Myocyte (in vitro differentiated cells): Measurements from ENCODE around the gene TMEM234. TPM values are rescaled to one million over a fixed set of nuclear protein-coding genes. Genes with fewer than 3 reads are reported as not detected.

ENCODE experiments used
- DNase-seq: peaks from one replicate; pipeline ENCODE4 v3.0.0-alpha.2; 2012; ENCODE audit warnings: low read depth
- total RNA-seq: library from RNA; depleted of rRNA; stranded (reverse); fragments of >200 nt; gene quantifications from 2 replicates; pipeline ENCODE4 v1.2.3, GENCODE V29; 2014

TMEM234 gene
- total RNA-seq, 1 donor from 2014 or later = 10.1 TPM

DNA sequence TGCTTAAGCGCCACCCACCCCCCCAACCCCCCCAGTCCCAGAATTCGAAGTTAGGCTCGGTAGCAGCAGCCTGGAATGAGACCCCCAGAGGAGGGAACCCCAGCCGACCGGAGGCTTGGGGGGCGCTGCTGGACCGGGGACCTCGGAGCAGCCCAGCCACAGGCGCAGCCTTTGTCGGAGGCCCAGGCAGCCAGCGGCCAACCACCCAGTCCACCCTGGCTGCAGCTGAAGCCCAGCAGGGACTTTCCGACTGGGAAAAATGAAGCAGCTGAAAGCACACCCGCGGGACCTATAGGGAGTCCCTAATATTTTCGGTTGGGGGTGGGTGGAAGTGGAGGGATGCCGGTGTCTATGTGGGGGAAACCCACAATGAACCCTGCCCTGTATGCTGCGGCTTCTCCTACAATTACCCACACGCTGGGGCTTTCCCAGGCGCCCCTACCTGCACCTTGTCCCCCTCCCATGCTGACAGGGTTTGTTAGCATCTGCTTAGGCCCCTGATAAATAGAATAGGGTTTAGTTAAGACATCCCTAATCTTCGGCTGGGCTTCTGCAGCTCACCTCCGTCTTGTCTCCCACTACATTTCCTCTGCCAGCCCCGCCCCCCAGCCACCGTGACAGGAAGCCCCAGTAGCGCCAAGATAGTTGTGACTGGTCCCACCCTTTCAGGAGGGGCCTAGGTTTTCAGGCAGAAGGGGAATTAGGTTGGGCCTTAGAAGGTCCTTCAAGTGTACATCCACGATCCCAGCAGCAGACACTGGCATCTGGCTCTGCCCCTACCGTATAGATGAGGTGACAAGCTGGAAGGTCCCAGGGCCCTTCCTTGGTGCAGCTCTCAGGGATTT, 20.9 kb downstream of the TMEM234 start:
- DNase-seq = peak; percentile 67

DNA sequence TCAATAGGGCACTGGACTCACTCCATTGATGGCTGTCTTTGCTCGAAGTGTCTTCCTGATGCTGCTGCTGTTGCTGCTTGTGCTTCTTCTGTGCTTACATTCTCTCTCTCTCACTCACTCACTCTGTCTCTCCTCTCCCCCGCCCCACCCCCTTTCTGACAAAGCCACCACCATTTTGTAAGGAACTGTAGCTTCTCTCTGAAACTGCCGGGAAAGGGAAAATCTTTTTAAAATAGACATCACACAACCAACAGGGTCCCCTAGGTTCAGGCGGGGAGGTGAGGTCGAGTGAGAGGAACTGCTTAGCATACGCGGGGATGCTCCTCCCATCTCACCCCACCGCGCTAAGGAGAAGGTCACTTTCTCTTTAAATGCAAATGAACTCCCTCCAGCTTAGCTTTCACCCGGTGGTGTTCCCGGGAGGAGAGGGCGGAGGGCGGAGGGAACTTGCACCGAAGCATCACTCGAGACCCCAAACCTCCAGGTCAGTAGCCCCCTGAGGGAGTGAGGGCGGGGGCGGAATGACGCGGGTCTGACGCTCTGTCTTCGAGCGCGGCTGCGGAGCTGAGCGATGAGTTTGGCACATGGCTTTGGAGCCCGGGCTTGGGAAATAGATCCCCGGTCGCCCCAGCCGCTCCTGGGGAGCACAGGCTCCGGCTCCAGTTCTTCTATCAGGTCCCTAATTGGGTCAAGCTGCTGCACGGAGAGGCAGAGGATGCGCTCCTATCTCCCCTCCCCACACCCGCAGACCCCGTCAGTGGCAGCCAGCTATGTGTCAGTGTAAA, 21.7 kb downstream of the TMEM234 start, which contains the start of gene CCDC28B:
CCDC28B (plus strand) TSS at position 370 of the 785 bp plus-strand sequence. CDS start 1,341 bp downstream, outside the sequence.
- peak; percentile 73 for DNase-seq

DNA sequence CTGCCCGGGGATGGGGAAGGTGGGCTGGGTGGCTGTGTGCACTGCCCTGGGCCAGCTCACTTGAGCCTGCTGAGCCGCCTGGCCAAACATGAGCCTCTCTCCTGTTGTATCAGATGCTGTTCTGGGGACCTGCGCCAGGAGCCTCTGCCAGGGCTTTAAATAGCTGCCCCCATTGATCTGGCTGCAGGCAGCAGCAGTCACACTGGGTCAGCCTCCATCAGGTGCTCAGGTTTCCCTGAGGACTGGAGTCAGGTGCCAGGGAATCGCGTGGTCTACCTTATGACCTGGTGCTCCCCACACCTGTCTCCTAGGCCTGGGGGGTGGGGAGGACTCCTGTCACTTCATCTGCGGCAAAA, 22.5 kb downstream of the TMEM234 start:
- peak; percentile 80 for DNase-seq

DNA sequence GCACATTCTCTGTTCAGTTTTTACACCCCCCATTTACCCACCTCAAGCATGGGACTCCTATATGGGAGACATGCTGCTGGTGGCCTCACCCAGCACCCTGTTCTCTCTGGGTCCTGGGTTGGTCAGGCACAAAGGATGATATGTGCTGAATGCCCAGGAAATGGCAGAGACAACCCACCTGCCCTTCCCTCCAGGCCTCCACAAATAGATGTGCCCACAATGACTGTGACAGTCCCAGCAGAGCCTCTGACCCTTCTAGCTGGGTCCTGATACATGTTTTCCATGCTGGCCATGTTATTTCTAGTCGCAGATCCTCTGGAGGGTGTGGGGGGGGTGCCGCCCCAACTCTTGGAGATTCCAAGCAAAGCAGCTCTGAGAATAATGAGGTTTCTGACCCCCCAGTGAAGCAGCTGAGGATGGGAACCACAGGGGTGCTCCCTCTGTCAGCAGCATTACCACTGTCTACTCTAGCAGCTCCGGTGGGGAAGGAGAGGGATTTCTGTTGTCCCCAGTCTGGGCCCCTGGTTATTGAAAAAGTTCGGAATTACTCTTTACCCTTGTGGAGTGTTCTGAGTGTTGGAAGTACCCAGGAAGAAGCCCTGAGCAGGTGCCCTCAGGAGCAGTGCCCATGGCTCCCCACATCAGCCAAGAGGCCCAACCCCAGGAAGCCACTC, 23.0 kb downstream of the TMEM234 start:
- DNase-seq = peak; percentile 62

DNA sequence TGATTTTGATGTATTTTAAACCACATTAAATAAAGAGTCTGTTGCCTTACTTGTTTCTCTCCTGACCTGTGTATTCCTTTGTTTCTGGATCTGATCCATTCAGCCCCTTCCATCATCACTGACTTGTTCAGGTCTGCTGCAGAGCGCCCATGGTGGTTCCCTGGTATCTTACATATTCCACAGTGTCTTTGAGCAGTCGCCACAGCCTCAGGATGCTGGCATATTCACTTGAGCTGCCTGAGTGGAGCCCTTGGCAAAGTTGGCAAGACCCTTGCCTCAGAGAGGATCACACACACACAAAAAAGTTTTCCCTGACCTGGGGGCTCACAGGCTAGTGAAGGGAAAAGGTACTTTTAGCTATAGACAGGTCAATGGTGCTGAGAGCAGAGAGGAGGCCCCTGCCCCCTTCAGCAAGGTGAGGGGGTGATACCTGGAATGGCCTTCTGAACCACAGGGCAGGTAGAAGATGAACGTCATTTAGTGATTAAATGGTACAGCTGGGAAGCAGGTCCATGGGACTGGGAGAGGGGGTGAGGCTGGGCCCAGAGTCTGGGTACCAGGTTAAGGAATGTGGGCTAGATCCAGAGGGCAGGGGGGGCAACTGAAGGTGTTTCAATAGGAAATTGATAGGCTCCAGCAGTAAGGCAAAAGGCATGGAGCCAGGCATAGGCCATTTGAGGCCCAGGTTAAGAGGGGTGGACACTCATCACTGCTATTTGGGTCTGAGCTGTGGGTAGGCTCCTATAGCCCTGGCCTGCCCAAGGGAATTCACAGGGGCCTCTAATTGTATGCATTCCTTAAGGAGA, 23.7 kb downstream of the TMEM234 start:
- no peak for DNase-seq

DNA sequence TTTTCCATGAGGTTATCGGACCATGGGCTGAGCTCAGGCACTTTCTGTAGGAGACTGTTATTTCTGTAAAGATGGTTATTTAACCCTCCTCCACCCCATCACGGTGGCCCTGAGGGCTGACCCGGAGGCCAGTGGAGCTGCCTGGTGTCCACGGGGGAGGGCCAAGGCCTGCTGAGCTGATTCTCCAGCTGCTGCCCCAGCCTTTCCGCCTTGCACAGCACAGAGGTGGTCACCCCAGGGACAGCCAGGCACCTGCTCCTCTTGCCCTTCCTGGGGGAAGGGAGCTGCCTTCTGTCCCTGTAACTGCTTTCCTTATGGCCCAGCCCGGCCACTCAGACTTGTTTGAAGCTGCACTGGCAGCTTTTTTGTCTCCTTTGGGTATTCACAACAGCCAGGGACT, 24.3 kb downstream of the TMEM234 start:
- peak; percentile 86 for DNase-seq

DNA sequence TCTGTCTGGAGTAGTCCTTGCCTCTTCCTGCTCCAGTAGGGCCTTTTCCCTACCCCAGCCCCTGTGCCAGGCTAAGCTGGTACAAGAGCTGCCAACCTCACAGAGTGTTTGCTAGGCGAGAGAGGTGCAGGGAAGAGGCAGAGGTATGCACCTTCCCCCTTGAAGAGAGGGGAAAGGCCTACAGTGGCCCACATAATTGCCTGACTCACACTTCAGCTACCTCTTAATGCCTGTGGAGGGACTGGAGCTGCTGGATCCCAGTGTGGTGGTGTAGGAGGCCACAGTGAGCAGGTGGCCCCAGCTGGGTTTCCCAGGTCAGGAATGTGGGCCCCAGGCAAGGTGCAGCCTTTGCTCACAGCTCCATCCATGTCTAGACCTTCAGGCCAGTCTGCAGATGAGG, 25.1 kb downstream of the TMEM234 start:
- peak; percentile 37 for DNase-seq

DNA sequence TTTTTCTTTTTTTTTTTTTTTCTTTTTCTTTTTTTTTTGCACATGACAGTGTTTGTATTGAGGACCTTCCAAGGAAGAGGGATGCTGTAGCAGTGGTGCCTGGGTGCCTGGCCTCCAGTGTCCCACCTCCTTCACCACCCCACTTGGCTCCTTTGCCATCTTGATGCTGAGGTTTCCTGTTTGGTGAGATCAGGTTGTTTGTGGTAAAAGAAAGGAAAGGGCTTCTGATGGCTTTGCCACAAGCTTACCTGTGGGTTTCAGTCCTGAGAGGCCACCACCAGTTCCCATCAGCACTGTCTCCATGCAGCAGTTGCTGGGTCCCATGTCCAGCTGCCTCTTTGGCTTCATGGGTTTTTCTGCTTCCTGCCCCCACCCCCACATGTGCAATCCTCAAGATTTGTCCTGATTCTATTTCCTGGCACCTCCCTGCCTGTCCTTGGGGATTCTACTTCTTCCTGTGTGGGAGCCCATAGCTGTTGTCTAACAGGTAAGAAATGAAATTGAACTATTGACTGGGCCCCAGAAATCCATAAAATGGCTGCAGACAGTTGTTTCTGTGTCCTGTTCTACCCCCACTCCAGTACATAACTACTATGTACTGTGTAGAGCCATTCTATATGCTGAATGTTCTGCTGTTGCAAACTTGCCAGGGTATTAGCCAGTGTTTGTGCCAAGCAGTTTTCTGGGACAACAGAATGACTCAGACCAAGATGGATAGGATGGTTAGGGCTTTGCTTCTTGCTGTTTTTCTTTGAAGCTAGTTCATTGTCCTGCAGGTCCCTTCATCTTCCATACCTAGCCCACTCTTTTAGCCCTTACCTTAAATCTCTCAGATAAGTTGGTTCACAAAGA, 26.0 kb downstream of the TMEM234 start:
- DNase-seq = no peak

DNA sequence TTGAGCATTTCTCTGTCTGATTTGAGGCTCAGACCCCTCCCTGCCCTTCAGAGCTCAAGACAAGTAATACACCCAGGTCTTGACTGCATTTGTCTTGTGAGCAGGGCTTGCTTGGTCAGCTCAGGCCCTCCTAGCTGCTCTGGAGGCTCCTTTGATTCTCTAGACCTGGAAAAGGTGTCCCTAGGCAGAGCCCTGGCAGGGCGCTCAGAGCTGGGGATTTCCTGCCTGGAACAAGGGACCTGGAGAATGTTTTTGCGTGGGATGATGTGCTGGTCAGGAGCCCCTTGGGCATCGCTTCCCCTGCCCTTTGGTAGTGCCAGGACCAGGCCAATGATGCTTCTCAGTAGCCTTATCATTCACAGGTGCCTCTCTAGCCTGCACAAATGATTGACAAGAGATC, 26.6 kb downstream of the TMEM234 start:
- no peak for DNase-seq

DNA sequence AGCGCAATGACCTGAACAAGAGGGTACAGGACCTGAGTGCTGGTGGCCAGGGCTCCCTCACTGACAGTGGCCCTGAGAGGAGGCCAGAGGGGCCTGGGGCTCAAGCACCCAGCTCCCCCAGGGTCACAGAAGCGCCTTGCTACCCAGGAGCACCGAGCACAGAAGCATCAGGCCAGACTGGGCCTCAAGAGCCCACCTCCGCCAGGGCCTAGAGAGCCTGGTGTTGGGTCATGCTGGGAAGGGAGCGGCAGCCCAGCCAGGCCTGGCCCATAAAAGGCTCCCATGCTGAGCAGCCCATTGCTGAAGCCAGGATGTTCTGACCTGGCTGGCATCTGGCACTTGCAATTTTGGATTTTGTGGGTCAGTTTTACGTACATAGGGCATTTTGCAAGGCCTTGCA, 27.2 kb downstream of the TMEM234 start:
- DNase-seq = no peak

DNA sequence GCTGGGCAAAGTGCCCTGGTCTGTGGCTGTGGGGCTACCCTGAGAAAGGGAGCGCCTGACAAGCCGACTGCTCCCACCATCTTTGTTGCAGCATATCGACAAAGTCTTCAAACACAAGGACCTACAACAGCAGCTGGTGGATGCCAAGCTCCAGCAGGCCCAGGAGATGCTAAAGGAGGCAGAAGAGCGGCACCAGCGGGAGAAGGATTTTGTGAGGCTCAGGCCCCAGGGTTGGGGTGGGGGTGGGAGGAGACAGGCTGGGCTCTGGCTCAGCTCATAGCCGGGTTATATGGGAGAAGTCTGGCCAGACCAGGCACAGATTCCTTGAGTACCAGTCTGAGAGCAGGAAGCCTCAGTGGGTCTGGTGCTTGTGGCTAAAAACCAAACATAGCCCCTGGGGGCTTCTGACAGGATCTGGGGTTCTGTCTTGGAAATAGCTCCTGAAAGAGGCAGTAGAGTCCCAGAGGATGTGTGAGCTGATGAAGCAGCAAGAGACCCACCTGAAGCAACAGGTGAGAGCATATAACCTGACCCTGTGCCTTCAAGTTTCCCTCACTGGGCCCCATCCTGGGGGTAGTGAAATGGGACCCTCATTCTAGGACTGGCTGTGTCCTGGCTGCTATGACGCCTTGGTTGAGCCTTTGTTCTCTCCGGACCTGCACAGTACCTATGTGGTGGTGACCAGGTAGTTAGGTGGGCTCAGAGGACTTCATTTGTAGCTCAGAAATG, 29.8 kb downstream of the TMEM234 start:
- DNase-seq = no peak

DNA sequence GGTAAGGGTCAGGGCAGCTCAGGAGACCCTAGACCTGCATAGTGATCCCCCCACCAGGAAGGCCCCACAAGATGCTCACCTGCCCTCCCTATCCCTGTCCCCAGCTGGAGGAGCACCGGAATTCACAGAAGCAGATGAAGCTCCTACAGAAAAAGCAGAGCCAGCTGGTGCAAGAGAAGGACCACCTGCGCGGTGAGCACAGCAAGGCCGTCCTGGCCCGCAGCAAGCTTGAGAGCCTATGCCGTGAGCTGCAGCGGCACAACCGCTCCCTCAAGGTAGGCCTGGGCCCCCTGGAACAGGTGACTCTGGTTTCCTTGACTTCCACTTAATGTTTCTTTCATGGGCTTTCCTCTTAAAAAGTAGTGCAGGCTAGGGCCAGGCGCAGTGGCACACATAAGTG, 34.3 kb downstream of the TMEM234 start:
- no peak for DNase-seq

DNA sequence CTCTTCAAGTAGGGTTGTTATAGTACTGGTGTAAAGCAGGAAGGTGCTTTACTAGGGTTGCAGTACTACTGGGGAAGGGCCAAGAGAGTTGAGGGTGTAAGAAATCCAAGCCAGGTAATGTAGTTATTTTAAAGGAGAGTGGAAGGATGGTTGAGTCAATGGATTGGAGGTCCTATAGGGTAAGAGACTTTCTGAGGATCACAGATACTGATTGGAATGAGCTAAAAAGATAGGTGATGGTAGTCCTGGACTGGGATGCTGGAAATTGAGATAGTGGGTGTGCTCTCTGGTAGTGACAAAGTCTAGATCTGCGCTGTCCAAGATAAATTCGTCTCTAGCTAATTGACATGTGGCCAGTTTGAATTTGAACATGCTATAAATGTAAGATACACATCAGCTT, 35.7 kb downstream of the TMEM234 start:
- DNase-seq = no peak

DNA sequence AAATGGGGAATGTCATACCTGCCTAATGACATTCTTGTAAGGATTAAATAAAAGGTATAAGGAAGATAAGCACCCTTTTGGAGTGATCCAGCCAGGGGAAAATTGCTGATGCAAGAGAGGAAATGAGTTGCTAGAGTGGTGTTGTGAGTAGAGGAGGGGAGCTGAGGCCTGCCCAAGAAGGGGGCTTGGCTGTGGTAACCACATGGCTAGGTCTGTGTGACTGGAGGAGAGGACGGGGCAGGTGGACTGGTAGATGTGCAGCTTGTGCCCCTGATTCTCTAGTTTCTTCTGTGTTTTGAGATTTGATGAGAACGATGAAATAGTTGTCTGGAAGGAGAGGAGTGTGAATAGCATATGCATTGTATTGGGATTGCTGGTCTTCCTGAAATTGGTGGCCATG, 36.1 kb downstream of the TMEM234 start:
- no peak for DNase-seq

DNA sequence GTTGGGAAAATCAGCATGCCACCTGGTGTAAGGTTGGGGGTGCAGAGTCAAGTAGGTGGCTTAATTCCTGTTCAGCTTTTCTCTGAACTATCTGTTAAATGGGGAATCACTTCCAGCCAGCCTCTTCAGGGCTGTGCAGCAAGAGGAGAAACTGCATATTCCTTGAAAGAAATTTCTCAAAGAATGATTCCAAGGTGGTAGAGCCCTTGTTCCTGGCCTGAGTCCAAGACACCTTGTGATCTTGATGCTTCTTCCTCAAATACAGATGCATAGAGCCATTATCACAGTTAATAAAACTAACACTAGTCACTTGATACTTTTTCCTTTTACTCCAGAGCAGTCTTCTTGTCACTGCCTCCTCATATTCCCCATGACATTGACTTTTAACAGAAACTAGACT, 37.5 kb downstream of the TMEM234 start:
- DNase-seq = no peak

DNA sequence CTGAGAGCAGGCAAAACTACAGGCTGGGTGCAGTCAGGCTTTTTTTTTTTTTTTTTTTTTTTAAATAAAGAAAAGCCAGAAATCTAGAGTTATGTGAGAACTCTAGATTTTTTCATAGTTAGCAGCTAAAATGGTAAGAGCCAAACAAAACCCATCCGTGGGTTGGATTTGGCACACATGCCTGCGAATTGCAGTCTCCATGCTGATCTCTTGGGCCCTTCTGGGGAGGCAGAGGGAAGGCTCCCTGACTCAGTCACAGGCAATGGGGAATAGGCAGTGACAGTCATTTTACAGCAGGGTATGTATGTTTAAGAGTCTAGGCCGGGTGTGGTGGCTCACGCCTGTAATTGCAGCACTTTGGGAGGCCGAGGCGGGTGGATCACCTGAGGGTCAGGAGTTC, 40.1 kb downstream of the TMEM234 start:
- no peak for DNase-seq

DNA sequence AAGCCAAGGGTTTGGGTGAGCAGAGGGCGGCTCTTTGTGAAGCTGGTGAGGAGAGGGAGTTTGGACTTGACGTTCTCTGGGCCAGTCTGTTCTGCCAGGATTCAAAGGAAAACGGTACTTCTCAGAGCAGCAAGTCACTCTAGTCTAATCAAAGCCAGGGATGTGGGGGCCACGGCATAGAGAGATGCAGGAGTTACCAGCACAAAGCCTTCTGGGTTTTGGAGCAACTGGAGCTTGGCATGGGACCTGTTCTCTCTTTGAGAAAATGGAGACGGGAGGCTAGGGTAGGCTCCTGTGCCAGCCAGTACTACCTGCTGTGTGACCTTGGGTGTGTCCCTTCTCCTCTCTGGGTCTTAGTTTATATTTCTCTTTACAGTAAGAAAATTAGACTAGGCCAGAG, 40.6 kb downstream of the TMEM234 start:
- DNase-seq = no peak

DNA sequence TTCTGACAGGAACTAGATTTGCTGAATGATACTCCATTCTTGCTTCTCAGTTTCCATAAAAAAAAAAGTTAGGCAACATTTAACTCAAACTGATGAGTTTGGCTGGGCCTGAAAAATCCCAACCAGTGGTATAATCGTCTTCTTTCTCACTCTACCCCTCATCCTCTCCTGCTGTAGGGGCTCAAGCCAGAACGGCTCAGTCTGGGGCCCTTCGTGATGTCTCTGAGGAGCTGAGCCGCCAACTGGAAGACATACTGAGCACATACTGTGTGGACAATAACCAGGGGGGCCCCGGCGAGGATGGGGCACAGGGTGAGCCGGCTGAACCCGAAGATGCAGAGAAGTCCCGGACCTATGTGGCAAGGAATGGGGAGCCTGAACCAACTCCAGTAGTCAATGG, 41.1 kb downstream of the TMEM234 start:
- DNase-seq = no peak
